OCI-LY7 (cell line): Measurements from ENCODE around the gene PNCK.

ENCODE experiments used
- CTCF ChIP-seq: fragments of 200-600 bp; sonication (generic); conservative IDR thresholded peaks from 2 replicates; pipeline ENCODE4 v1.5.1; 2014; ENCODE audit warnings: mild to moderate bottlenecking, antibody characterized with exemption, low read length, moderate library complexity, mixed read lengths
- EZH2phosphoT487 ChIP-seq: fragments of 200-600 bp; sonication (generic); IDR thresholded peaks from 2 replicates; pipeline ENCODE4 v1.6.1; 2018; ENCODE audit warnings: low read depth, borderline replicate concordance, mild to moderate bottlenecking, mixed run types, antibody characterized with exemption, low read length, moderate library complexity, mixed read lengths

DNA sequence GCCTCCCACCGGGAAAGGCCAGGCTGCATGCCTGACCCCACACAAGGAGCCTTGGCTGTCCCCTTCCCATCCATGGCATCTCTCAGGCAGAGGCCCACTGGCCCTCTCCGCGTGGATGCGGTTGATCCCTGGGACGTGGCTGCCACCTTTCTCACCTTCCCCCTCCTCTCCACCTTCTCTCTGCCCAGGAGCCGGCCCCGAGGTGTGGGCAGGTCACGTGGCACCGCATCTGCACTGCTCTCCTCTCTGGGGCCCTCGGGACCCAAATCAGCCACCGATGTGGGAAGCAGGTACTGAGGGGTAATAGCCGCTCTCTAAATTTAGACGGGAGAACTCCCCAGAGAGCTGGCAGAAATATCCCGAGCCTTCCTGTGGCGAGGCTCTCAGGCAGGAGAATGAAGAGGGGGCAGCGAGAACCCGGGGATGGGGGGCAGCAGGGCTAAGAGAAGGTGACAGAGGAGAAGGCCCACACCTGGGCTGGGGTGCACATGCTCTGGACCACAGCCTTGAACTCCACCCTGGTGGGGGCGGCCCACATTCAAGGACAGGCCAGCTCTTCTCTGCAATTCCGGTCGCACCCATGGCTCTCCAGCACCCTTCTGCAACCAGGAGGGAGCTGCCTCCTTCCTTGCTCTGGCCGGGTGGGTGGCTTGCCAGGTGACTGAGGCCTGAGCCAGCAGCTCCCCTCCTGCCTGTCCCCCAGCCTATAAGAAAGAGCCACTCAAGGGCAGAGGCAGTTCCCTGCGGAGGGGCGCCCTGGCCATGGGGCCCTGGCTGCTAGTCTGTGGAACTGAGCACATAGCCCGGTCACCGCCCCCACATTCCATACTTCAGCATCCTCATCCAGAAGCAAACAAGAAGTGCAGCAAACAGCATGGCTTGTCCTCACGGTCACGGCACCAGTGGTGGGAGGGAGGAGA is 36.2 kb downstream of the PNCK start:
- TF ChIP-seq CTCF (no peak), EZH2phosphoT487 (no peak)
